Ovary (tissue), 9 donors: ENCODE results near the gene CFAP61. TPM values are rescaled to one million over a fixed set of nuclear protein-coding genes. Genes with fewer than 3 reads are reported as not detected.

Source experiments
- DNase-seq, 5 donors: peaks; one replicate each; pipeline ENCODE4 v3.0.0-alpha.2; 2019 to 2020
- H3K27ac ChIP-seq, 2 donors: fragments of 200-600 bp; one replicate each; pipeline versions ENCODE4 v1.5.1 to v1.8.0; 2019 to 2022
- H3K27me3 ChIP-seq: fragments of 200-600 bp; one replicate; pipeline ENCODE4 v1.8.0; 2022
- H3K36me3 ChIP-seq: fragments of 200-600 bp; sonication (generic); one replicate; pipeline ENCODE4 v1.5.1; 2019
- H3K4me1 ChIP-seq: one replicate; pipeline ENCODE4 v1.8.1; 2013; ENCODE audit warnings: mild to moderate bottlenecking, moderate library complexity; ENCODE audit not compliant: insufficient read depth
- H3K4me3 ChIP-seq: fragments of 200-600 bp; sonication (generic); one replicate; pipeline ENCODE4 v1.5.1; 2017
- H3K9me3 ChIP-seq, 2 donors: fragments of 200-600 bp in 1 of 2; sonication (generic) in 1 of 2; one replicate each; pipeline versions ENCODE4 v1.5.1 to v1.8.1; 2013 to 2019; ENCODE audit warnings: mild to moderate bottlenecking in 1 of 2, moderate library complexity in 1 of 2
- EP300 ChIP-seq: sonication (generic); formaldehyde crosslinking; IDR thresholded peaks from one replicate; pipeline ENCODE4 v1.6.1; 2017; ENCODE audit warnings: antibody characterized with exemption
- POLR2A ChIP-seq: fragments of 450-650 bp; IDR thresholded peaks from one replicate; pipeline ENCODE4 v1.6.1; 2017; ENCODE audit warnings: antibody characterized with exemption, mild to moderate bottlenecking, moderate library complexity
- WGBS, 3 donors: extraction: QIAGEN DNeasy Blood & Tissue Kit in 1 of 3; methylation state at CpG; one replicate each; pipeline versions ENCODE4 v1.1.5 to v1.1.7; 2013 to 2017; 5-methylcytosine and 5-hydroxymethylcytosine counted together
- intact Hi-C, 4 donors: fragments of 100-400 bp; cut with DNase I; formaldehyde crosslinking; loops; one replicate each; pipeline versions ENCODE4 v1.11.0 to v1.15.1; 2022 to 2023
- polyA plus RNA-seq, 2 donors: library from polyadenylated mRNA; stranded (reverse); fragments of 200-250 nt in 1 of 2; fragments of 350-450 nt in 1 of 2; fragmentation: Illumina TruSeq in 1 of 2; extraction: RNeasy Lipid Tissue Mini Kit (QIAGEN cat#74804) in 1 of 2; gene quantifications; one replicate each; pipeline ENCODE4 v1.2.3, GENCODE V29; 2013 to 2014
- total RNA-seq, 7 donors: library from RNA; depleted of rRNA in 2 of 7; stranded (reverse); fragments of >200 nt in 2 of 7; fragmentation: NEBNext Ultra II Directional in 3 of 7; extraction: Animal tissue kit (Norgen Biotek cat#: 25700) in 3 of 7; gene quantifications; one replicate each; pipeline versions ENCODE4 v1.1.0 to v1.2.4, GENCODE V29; 2016 to 2023
- TF ChIP-seq, protein P1 (sequence below), 3 donors: fragments of 450-650 bp in 2 of 3; fragments of 200-600 bp in 1 of 3; IDR thresholded peaks; one replicate each; pipeline versions ENCODE4 v1.5.1 to v1.8.0; 2016 to 2022; ENCODE audit warnings: antibody characterized with exemption in 3 of 3, mild to moderate bottlenecking in 1 of 3
- donor health status: DM: no; HTN: no; CAD: no; lungs with moderate emphysema.
- donor health status: DM: no; HTN: no; CAD: no.
- donor health status: Bipolar disorder and iron deficiency.
- donor health status: DM: yes; HTN: yes; CAD: no.
- donor health status: DM: no; HTN: no; CAD: no.
- donor health status: DM: yes; HTN: yes; CAD: no.

The CFAP61 gene
- total and polyA plus RNA-seq, 9 donors, result 0.12 to 13.1 (median 0.96) TPM; not detected in 1

DNA sequence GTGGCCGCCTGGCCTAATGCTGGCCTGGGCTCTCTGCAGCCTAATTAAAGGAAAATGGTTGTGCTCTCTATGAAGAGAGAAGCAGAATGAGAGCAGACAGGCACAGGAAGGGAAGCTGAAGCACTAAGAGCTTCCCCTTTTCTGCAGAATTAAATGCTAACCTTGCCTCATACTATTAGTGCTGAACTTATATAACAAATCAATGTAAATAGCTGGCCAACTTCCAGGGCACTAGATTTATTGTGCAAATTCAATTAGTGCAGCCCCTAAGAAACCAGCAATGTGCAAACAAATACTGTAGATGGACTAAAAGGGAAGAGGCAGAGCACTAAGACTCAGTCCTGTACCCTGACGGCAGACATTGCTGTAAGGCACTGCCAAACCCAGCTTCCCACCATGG is 279.5 kb downstream of the CFAP61 start:
- Histone ChIP-seq H3K27ac (no peak overlapping the region), H3K4me1 (no peaks in the 10 kb centered on the region), H3K36me3 (no peaks in the 10 kb centered on the region), H3K9me3 (no peaks in the 10 kb centered on the region), H3K27me3 (no peaks in the 10 kb centered on the region), H3K4me3 (no peak overlapping the region)
- 72 to 80% (median 78%) methylated on average over 2 of the region's 2 CpGs for WGBS, 3 donors
- TF ChIP-seq EP300, result no peak
- no peak for TF ChIP-seq POLR2A
- TF ChIP-seq, protein P1, sequence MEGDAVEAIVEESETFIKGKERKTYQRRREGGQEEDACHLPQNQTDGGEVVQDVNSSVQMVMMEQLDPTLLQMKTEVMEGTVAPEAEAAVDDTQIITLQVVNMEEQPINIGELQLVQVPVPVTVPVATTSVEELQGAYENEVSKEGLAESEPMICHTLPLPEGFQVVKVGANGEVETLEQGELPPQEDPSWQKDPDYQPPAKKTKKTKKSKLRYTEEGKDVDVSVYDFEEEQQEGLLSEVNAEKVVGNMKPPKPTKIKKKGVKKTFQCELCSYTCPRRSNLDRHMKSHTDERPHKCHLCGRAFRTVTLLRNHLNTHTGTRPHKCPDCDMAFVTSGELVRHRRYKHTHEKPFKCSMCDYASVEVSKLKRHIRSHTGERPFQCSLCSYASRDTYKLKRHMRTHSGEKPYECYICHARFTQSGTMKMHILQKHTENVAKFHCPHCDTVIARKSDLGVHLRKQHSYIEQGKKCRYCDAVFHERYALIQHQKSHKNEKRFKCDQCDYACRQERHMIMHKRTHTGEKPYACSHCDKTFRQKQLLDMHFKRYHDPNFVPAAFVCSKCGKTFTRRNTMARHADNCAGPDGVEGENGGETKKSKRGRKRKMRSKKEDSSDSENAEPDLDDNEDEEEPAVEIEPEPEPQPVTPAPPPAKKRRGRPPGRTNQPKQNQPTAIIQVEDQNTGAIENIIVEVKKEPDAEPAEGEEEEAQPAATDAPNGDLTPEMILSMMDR (IDR thresholded peaks at IDR 0.05), result no peak
- no peak for DNase-seq
- intact Hi-C loops, result no loop called here

DNA sequence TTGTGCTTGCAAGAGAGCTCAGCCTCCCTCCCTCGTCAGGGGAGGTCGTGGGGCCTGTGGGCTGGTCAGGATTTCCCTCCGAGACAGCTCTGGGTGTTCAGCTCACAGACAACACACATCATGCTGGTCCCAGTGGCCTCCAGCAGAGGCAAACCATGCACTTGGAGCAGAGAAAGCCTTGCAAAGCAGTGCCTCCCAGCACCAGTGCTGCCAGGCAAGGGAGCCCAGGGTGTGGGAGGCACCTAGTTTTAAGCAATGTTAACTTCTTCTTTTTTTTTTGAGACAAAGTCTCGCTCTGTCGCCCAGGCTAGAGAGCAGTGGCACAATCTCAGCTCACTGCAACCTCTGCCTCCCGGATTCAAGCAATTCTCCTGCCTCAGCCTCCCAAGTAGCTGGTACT is 281.5 kb downstream of the CFAP61 start:
- Histone ChIP-seq H3K9me3 (no peaks in the 10 kb centered on the region), H3K4me3 (no peak overlapping the region), H3K4me1 (no peaks in the 10 kb centered on the region), H3K27ac (no peak overlapping the region), H3K36me3 (no peaks in the 10 kb centered on the region), H3K27me3 (no peaks in the 10 kb centered on the region)
- WGBS, 3 donors, result 60 to 76% (median 64%) methylated on average over 6 of the region's 6 CpGs
- intact Hi-C loops, result no loop called here
- no peak for DNase-seq
- TF ChIP-seq, protein P1 (IDR thresholded peaks at IDR 0.05), result no peak
- TF ChIP-seq POLR2A, result no peak
- TF ChIP-seq EP300, result no peak

DNA sequence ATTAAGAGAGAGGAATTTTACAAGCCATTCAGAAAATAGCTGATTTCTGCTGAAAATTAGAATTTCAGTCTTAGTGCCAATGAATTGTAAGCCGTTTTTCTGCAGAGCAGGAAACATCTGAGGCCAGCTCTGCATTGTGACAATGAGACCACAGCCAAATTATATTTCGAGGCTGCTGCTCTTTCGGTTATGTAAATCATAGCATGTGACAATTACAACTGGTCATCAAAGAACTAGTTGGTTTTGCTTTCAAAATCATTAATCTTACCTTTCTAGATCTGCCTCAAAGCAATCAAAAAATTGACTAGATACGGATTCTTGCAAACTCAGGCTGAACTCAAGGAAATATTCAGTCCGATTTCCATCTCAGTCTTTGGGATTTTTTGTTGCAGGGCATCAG is 282.2 kb downstream of the CFAP61 start:
- Histone ChIP-seq H3K4me3 (no peak overlapping the region), H3K27me3 (no peaks in the 10 kb centered on the region), H3K27ac (no peak overlapping the region), H3K9me3 (no peaks in the 10 kb centered on the region), H3K4me1 (no peaks in the 10 kb centered on the region), H3K36me3 (no peaks in the 10 kb centered on the region)
- 57 to 71% (median 62%) methylated on average over 5 of the region's 5 CpGs for WGBS, 3 donors
- intact Hi-C loops, result no loop called here
- no peak for DNase-seq
- TF ChIP-seq, protein P1 (IDR thresholded peaks at IDR 0.05), result no peak
- no peak for TF ChIP-seq EP300
- TF ChIP-seq POLR2A, result no peak

DNA sequence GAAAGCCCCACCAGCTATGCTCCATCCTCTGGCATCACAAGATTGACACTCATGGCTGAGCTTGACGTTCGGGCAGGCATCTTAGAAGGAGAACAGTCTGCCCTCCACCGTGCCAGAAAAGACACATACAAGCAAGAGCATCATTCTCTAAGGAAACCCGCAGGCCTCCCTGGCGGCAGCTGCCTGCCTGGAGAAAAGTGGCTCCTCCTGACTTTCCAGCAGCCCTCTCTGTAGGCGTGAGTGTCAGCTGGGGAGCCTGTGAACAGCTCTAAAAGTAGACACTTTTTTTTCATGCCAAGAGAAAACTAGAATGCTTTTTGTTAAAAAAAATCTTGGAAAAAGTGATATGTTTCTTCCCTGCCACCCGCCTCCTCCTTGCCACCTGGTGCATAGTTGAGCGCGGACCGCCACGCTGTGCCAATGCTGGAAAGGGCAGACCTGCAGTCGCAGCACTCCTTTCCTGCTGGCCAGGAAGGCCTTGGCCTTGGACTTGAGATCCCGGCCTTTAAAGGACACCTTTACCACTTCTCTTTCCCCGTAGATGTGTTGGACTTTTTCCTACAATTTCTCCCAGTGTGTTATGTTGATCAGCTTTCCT is 285.9 kb downstream of the CFAP61 start:
- Histone ChIP-seq H3K27ac (no peak overlapping the region), H3K9me3 (no peaks in the 10 kb centered on the region), H3K36me3 (no peaks in the 10 kb centered on the region), H3K4me1 (no peaks in the 10 kb centered on the region), H3K27me3 (no peaks in the 10 kb centered on the region), H3K4me3 (no peak overlapping the region)
- no peak for TF ChIP-seq POLR2A
- TF ChIP-seq EP300, result no peak
- TF ChIP-seq, protein P1 (IDR thresholded peaks at IDR 0.05), result no peak
- intact Hi-C loops, result no loop called here
- DNase-seq, result no peak
- 86 to 89% (median 87%) methylated on average over 14 of the region's 14 CpGs for WGBS, 3 donors
